HTR-8/SVneo (cell line): Measurements from ENCODE around the gene SHROOM3.

Experiments
- DNase-seq: peaks from one replicate; pipeline ENCODE4 v3.0.0; 2011; ENCODE audit warnings: low spot score, mixed read lengths; ENCODE audit not compliant: insufficient read length
- FAIRE-seq: peaks from 2 replicates; lab custom pipeline; 2011; peaks lifted over from hg19 to GRCh38; lab: Jason Lieb, UNC

Gene SHROOM3

DNA sequence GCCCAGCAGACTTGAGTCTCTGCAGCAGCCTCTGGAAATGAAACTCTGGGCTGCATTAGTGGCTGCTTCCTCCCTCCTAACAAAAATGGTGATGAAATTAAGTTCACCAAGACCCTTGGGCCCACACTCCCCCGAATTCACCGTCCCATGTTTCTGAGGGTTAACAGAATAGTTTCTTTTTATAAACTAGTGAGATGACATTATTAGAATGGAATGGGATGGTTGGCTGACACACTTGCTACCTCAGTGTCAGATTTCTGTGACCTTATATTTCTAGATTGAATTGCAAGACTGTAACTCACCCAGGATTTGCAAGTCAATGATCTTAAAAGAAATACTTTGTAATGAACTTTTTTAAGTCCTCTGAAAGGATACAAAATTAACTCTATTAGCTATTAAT, 127.1 kb downstream of the SHROOM3 start:
- peak; percentile 49 for DNase-seq
- FAIRE-seq = no peak

- FAIRE-seq (no peak), DNase-seq (no peak)
These were observed 127.9 kb downstream of the SHROOM3 start for GRCh38 chr4:76562836-76563453.

GRCh38 chr4:76563454-76564122, 128.6 kb downstream of the SHROOM3 start:
- FAIRE-seq = no peak

DNA sequence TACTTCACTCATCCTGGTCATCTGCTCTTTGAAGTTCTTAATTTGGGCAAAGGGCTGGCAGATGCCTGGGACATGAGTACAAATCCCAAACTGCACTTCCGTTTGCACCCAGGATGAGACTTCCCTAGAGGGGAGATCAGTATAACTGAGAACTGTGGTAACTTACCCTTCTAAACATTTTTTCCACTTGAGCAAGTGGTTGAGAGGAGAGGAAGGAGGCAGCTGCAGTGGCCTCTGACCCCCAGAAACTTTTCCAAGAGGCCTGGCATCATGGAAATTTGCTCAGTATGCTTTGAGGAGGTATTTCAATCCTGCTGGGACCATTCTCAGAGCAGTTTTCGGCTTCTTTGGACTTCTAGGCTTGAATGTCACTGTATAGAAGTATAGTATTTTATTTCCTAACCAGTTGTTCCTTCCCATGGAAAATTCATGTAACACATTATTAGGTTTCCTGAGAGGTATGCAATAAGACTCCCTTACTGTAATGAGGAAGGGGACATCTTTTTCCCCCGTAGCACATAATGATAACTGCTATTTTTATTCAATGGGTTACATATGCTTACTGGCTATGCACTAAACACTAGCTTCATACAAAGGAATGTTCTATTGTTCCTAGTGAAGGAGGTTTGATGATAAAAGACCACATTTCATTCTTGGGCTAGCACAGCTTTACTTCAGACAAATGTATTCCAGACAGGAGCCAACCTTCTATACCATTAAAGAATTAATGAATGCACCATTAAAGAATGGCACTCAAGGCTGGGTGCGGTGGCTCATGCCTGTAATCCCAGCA, 129.3 kb downstream of the SHROOM3 start:
- DNase-seq = no peak
- FAIRE-seq = no peak

More at GRCh38 chr4:76563454-76564122, 128.6 kb downstream of the SHROOM3 start:
- no peak for DNase-seq

DNA sequence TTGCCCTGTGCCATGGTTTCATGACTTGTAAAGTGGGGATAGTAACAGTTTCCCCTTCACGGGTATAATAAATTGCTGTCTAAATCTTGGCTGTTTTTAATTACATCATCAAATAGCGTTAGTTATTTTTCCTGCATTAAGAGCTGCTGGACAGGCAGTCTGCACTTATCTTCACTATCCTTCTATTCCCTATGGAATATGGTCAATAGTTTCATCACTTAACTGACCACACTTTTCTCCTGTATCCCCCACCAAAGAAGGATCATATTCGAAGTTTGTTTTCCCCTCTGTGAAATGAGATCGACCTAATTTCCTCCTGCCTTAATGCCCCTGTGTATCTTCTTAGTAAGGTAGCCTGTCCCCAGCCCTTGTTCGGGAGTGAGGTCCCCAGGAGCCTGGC, 133.2 kb downstream of the SHROOM3 start:
- FAIRE-seq (no peak), DNase-seq (no peak)

GRCh38 chr4:76569225-76569624, 134.2 kb downstream of the SHROOM3 start:
- no peak for FAIRE-seq
- no peak for DNase-seq

DNA sequence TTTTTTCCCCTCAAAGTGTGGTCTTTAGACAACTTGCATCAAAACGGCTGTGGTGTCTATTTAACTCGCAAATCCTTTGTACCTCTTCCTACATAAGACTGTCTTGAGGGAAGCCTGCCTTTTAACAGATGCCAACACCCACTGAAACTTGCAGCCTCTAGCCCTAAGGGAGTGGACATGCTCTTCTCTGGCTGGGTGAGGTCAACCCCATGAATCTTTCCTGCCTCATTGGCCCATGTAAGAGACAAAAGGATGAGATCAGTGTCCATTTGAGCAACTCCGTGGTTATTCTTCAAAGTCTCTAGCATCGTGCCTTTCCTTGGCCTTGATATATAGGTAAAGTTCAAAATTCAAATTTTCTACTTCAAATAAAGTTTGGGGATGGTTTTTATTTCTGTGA, 134.7 kb downstream of the SHROOM3 start:
- FAIRE-seq (no peak), DNase-seq (no peak)

DNA sequence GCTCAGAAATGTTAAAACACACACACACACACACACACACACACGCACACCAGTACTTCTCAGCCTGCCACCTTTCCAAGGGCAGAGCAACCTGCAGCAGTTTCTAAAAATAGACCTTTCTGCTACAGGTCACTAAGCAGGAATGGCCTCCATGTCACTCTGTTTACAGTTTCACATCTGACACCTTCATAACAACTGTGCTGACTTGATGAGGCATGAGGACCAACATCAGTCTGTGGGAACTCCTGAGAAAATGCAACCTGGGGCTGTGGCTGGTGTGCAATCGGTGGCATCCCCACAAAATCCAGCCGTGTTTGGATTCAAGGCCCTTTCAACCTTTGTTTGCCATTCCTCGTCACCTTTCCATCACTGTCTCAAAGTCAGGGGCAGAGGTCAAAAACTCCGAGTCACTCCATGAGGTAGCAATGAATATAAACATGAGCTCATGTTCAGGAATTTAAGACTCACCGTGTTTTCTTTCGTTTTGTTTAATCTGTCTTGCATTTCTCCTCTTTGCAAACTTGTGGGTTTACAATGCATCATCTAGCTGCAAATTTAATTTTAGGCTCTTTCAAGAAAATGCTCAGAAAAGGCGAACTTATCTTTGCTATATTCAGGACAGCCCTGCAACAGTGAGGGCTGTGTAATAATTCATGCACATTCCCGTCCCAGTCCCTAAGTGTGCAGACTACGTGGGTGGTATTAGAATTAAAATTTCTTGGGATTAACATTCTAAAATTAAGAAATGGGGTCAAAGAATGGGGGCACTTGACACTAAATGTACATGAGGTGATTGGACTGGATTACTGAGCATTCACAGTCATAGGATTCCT, 135.3 kb downstream of the SHROOM3 start:
- no peak for FAIRE-seq

DNA sequence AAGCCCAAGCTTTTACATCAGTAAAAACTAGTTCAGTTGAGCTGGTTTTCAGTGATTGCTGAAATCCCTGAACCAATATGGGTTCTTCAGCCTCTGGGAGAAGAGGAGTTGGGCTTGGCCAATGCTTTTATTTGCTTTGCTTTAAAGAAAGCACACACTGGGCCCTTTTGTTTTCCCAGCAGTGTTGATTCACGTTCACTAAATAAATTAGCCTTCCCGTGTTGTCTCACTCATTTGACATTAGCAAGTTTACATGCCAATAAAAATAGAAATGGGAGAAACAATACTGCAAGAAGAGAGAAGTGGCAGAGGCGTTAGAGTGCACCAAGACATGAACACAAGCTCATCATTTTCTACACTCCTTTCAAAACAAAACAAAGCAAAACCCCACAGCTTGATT, 136.2 kb downstream of the SHROOM3 start:
- FAIRE-seq (no peak), DNase-seq (no peak)

More for the DNA sequence above, 135.3 kb downstream of the SHROOM3 start:
- no peak for DNase-seq

DNA sequence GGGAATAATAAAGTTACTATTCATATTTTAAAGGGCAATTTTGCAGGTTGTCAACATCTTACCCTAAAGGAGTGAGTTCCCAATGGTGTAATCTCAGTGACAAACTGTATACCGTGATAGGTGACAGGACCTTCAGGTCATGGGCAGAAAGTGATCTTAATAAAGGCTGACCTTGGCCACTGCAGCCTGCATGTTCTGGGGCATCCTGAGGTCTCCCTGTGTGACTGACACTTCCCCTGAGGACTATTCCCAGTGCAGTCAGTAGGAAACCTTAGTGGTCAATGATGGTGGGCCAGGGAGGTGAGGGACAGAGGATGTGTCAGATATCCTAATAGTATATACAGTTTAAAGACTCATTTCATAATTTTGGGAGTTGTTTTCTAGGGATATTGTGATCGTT, 137.2 kb downstream of the SHROOM3 start:
- FAIRE-seq (no peak), DNase-seq (no peak)

GRCh38 chr4:76576824-76577223, 141.8 kb downstream of the SHROOM3 start:
- DNase-seq = no peak
- FAIRE-seq = no peak

DNA sequence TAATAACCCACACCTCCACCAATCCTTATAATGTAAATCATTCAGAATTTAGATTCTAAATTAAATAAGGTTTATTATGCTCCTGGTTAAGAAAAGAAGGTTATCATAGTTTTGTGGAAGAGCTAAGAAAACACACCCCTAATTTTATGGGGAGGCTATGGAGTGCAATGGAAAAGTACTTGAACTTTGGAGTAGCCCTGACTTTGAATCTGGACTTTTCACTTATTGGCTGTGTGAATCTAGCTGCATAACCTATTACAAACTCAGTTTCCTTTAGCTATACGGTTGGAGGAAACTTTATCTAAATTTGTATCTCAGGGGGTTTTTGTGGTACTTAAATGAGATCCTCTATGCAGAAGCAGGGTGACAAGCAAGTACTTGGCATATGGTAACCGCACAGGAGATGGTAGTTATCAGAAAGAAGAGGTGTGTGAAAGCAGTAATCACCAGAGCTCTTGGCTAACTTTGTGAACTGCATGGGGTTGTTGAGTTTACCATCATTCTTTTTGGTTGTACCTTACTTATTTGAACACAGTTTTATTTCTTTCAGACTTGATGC, 143.1 kb downstream of the SHROOM3 start:
- FAIRE-seq (no peak), DNase-seq (no peak)

DNA sequence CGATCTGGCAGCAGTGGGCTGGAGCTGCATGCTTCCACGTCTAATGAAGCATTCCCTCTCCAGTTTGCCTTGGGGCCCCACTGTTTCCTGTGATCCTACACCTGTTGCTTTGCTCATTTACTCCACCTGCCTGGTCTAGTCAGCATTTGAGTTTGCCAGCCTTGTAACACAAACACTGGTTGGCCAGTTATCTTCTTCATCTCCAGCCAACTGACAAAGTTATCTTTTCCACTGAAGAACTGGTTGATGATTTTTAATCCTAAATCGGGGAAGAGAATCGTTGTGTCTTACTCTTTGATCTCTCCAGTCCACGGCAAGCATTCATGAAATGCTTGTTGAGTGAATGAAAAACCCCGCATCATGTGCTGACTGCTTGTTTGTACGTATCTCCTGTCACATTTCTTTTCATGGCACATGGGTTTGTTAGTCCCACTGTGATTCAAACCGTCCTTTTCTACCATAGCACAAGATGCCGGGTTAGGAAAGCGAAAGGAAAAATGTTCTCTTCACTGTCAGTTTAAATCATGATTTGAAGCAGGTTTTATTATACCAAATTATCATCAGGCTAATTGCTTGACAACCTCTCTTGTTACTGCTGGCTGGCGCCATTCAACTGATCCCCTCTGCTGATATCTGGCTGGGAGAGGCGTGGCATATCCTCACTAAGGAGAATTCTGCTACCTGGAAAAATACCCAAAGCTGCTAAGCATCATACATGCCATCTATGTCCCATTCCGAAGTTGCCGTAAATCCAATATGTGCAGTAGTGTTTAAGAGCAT, 144.8 kb downstream of the SHROOM3 start:
- DNase-seq (no peak), FAIRE-seq (no peak)

DNA sequence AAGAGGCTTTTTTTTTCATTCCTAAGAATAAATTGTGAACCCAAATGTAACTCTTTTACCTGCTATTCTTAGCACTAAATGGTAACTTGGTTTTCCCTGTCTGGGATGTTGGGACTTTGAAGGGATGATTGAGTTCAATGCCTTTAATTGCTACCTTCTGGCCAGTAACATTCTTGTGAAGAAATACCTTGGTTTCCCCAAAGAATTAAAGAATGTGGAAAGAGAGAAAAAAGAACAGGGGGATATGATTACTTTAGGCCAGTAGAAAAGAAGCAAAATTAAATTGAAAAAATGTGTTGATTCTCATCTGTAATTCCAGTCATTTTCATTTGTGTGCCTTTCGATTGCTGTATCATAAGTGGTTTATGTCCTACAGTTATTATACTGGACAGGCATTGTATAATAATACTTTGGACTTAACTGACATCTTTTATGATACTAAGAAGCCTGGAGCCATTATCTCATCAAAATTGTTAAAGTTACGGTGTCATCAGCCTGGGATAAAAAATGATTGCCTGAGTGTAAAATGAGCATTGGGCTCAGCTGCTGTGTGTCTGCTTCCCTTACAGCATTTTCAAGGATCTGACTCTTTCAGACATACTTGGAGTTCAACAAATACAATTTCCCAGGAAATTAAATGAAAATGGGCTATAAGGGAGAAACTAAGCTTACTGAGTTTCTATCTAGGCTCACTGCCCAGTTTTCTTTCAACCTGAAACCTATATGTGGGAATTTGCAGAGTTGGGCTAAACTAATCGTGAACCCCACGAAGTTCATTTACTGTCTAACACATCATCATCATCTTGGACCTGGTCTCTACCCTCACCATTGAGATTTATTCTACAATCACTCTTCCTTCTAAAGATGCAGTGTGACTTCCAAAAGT, 146.3 kb downstream of the SHROOM3 start:
- no peak for FAIRE-seq
- no peak for DNase-seq

DNA sequence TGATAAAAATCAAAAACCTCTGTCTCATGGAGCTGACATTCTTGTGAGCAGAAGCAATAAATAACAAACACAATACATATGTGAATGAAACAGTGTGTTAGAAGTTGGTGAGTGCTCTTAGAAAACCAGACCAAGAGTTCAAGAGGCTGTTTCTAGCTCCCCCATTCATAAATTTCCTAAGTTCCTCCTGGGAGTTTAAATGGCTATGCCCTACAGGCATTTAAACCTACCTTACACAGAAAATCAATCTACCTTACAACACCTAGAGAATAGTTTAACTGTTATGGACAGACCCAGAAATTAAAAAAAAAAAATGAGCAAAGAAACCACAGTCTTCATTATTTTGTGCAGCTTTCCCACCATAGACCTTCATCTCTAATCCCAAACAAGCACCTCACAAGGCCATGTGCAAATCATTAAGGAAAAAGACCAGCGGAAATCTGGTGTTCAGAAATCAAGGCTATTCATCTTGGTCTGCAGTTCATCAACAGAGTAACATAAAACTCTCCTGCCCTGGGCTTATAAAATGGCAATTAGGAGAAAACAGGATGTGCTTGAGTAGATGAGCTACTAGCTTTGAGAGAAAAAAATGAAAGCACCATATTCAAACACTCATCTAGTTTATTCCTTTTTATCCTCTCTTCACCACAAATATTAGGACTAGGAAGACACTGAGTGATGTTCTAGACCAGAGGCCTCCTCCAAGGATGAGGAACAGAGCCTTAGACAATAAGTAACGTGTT, 147.2 kb downstream of the SHROOM3 start:
- FAIRE-seq (no peak), DNase-seq (no peak)

DNA sequence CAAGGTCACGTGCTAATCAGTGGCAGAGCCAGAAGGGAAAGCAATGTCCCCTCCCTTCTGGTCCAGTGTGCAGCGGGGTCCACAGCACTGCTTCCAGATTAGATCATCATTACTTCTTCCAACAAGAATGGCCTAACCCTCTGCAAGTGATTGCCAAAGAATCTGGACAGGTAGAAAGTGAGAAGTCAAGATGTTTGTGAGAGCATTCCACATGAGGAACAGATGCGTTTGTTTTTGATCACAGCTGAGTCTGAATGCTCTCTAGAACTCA, 147.7 kb downstream of the SHROOM3 start:
- no peak for FAIRE-seq

DNA sequence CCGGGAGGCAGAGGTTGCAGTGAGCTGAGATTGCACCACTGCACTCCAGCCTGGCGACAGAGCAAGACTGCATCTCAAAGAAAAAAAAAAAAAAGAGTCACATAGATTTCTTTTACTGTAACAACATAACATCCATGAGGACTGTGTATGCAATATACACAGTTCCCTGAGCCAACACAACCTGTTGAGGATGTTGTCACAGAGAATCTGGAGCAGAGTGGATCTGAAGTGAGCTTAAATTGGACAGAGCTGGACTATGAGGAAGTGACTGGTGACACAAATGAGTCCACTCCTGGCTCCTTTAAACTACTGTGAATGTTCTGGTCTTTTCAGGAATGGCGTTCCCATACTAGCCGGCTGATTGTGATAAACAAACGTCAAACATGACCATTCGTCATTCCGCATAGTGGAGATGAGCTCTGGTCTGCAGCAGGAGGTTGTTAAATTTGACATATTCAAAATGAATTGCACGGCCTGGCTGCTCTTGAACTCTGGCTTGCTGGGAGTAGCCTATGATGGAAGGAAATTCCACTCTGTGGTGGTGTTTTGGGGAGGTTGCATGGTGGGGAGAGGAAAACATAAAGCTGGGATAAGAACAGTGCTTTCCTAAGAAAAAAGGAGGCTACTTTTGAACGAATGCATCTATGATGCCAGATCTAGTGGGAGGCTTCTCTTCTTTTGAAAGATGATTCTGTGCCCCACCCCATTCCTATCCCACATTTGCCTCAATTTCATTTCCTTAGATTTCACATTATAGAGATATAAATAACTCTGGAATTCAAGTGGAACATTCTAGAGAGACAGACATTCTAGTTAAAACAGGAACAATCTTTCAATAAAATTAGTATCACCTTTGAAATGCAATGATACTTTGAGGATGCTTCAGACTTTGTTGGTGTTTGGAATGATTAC, 149.5 kb downstream of the SHROOM3 start:
- DNase-seq = peak; percentile 28
- no peak for FAIRE-seq

More for the DNA sequence above, 147.7 kb downstream of the SHROOM3 start:
- no peak for DNase-seq
